MM.1S (cell line): ENCODE results near the gene ARID2.

Experiments
- CTCF ChIP-seq: fragments of 300-600 bp; sonication (generic); IDR thresholded peaks from 2 replicates; pipeline ENCODE4 v1.5.1; 2016; ENCODE audit warnings: antibody characterized with exemption, low read length, mixed read lengths
- EZH2phosphoT487 ChIP-seq: fragments of 300-600 bp; sonication (generic); IDR thresholded peaks from 2 replicates; pipeline ENCODE4 v1.6.1; 2018; ENCODE audit warnings: antibody characterized with exemption, low read length

- no peak for TF ChIP-seq CTCF
- TF ChIP-seq EZH2phosphoT487: no peak
These were observed 22.2 kb upstream of the ARID2 start for GRCh38 chr12:45707241-45707857.
